GM12878 (cell line): ENCODE measurements around the gene CYSLTR2. TPM values are rescaled to one million over a fixed set of nuclear protein-coding genes. Genes with fewer than 3 reads are reported as not detected.

Experiments used
- ATAC-seq: fragments of 200-7000 bp; cut with Tn5 transposase; 3 replicates; pipeline ENCODE4 v1.9.1; 2020; ENCODE audit warnings: mild to moderate bottlenecking, moderate library complexity
- BruUV-seq: library from RNA; stranded (reverse); fragments of 400-500 nt; replicated peaks from 2 replicates; lab custom pipeline; 2021; lab: Mats Ljungman, UMichigan
- CTCF ChIA-PET: fragments of 300-600 bp; sonication (Branson Sonifier 250); formaldehyde crosslinking; extraction: SDS; loops from one replicate; lab custom pipeline; 2021; ENCODE audit warnings: inconsistent platforms; lab: Yijun Ruan, JAX
- POLR2A ChIA-PET: fragments of 350-600 bp; formaldehyde crosslinking; extraction: SDS; loops from one replicate; lab custom pipeline; 2021; ENCODE audit warnings: inconsistent platforms; lab: Charles Lee
- RAD21 ChIA-PET: fragments of 300-600 bp; sonication (Branson Sonifier 250); formaldehyde crosslinking; loops from one replicate; lab custom pipeline; 2023; ENCODE audit warnings: antibody characterized with exemption; ENCODE audit not compliant: unreplicated experiment; lab: Charles Lee
- SMC1A ChIA-PET: fragments of 300-600 bp; sonication (Branson Sonifier 250); formaldehyde crosslinking; loops from one replicate; lab custom pipeline; 2023; ENCODE audit not compliant: unreplicated experiment, uncharacterized antibody; lab: Charles Lee
- DNase-seq: peaks from one replicate; pipeline ENCODE4 v3.0.0-alpha.2; 2011; ENCODE audit warnings: low read depth, low spot score
- FAIRE-seq: peaks from 3 replicates; lab custom pipeline; 2011; peaks lifted over from hg19 to GRCh38; lab: Jason Lieb, UNC
- H2AFZ ChIP-seq: 2 replicates; pipeline ENCODE4 v1.6.0; 2011; ENCODE audit warnings: low read depth, low read length, control low read depth; ENCODE audit not compliant: control insufficient read depth
- H3K27ac ChIP-seq: 2 replicates; pipeline ENCODE4 v1.5.1; 2011; ENCODE audit warnings: control low read depth; ENCODE audit not compliant: control insufficient read depth, insufficient read depth
- H3K27me3 ChIP-seq, 2 experiments: replicated peaks in 1 of 2; 2 replicates each; pipeline versions ENCODE4 v1.6.0 to v1.6.1; 2011; ENCODE audit warnings: low read length in 1 of 2; ENCODE audit not compliant: control insufficient read depth in 2 of 2, insufficient read depth in 2 of 2
- H3K36me3 ChIP-seq, 2 experiments: 2 replicates each; pipeline ENCODE4 v1.5.1; 2011; ENCODE audit warnings: low read length in 1 of 2; ENCODE audit not compliant: control insufficient read depth in 2 of 2, insufficient read depth in 2 of 2
- H3K4me1 ChIP-seq: 2 replicates; pipeline ENCODE4 v1.6.1; 2011; ENCODE audit warnings: mild to moderate bottlenecking, low read length, moderate library complexity, mixed read lengths; ENCODE audit not compliant: control insufficient read depth, insufficient read depth
- H3K4me2 ChIP-seq: 2 replicates; pipeline ENCODE4 v1.6.0; 2011; ENCODE audit warnings: control low read depth; ENCODE audit not compliant: control insufficient read depth, insufficient read depth
- H3K4me3 ChIP-seq: fragments of 200-600 bp; sonication (generic); 2 replicates; pipeline ENCODE4 v1.5.1; 2016
- H3K79me2 ChIP-seq: 2 replicates; pipeline ENCODE4 v1.6.0; 2011; ENCODE audit warnings: low read length; ENCODE audit not compliant: control insufficient read depth, insufficient read depth
- H3K9ac ChIP-seq: 2 replicates; pipeline ENCODE4 v1.8.0; 2011; ENCODE audit warnings: low read length, control low read depth, mixed read lengths; ENCODE audit not compliant: control insufficient read depth, insufficient read depth
- H3K9me3 ChIP-seq: replicated peaks from 3 replicates; pipeline ENCODE4 v1.5.1; 2011; ENCODE audit warnings: mild to moderate bottlenecking, low read length; ENCODE audit not compliant: control insufficient read depth, insufficient read depth
- H4K20me1 ChIP-seq: 2 replicates; pipeline ENCODE4 v1.6.0; 2011; ENCODE audit not compliant: control insufficient read depth, insufficient read depth
- CHD1 ChIP-seq: IDR thresholded peaks from 2 replicates; pipeline ENCODE4 v1.6.1; 2012; ENCODE audit warnings: low read depth, low read length, improper control_type of control experiment
- NKRF ChIP-seq: fragments of 450-650 bp; conservative IDR thresholded peaks from 2 replicates; pipeline ENCODE4 v1.6.1; 2017; ENCODE audit warnings: mild to moderate bottlenecking, moderate library complexity
- RAD51 ChIP-seq: fragments of 450-650 bp; IDR thresholded peaks from 2 replicates; pipeline ENCODE4 v1.6.1; 2016; ENCODE audit warnings: moderate library complexity, mild to moderate bottlenecking, inconsistent platforms
- ZNF207 ChIP-seq: fragments of 450-650 bp; IDR thresholded peaks from 2 replicates; pipeline ENCODE4 v1.6.1; 2014; ENCODE audit warnings: antibody characterized with exemption, mild to moderate bottlenecking, borderline replicate concordance
- WGBS: methylation state at CpG from one replicate; pipeline ENCODE4 v1.1.6; 2016; ENCODE audit warnings: low lambda C conversion rate; ENCODE audit not compliant: insufficient replicate concordance, insufficient coverage; ENCODE audit errors: missing lambda C conversion rate; 5-methylcytosine and 5-hydroxymethylcytosine counted together
- in situ Hi-C: fragments of 300-500 bp; cut with MboI; formaldehyde crosslinking; loops from 9 replicates; pipeline ENCODE4 v1.14.3; 2018; ENCODE audit warnings: mixed read lengths
- intact Hi-C: fragments of 100-400 bp; cut with micrococcal nuclease; formaldehyde crosslinking; loops from one replicate; pipeline ENCODE4 v1.14.2; 2022; ENCODE audit not compliant: unreplicated experiment
- polyA plus RNA-seq, 11 experiments: library from polyadenylated mRNA; depleted of rRNA in 4 of 11; unstranded in 6 of 11; stranded (reverse) in 5 of 11; fragments of >200 nt; fragmentation: Nextera tagmentation in 4 of 11; fragmentation: Illumina TruSeq in 1 of 11; extraction: Ambion mirVana in 4 of 11; extraction: Trizol in 1 of 11; gene quantifications; 1 replicate in 1 of 11; 2 replicates in 10 of 11; pipeline versions ENCODE4 v1.2.1 to v1.2.3, GENCODE V29; 2011 to 2016; ENCODE audit warnings: inconsistent platforms in 2 of 11, missing spikeins in 2 of 11, low read depth in 1 of 11
- total RNA-seq, 4 experiments: library from RNA; depleted of rRNA in 3 of 4; stranded (reverse); fragments of >200 nt in 3 of 4; fragmentation: Illumina TruSeq in 1 of 4; extraction: Trizol in 1 of 4; gene quantifications; 2 replicates each; pipeline versions ENCODE4 v1.2.1 to v1.2.3, GENCODE V29; 2013 to 2021
- TF ChIP-seq, protein P1 (sequence below): fragments of 450-650 bp; IDR thresholded peaks from 2 replicates; pipeline ENCODE4 v1.6.1; 2017; ENCODE audit warnings: antibody characterized with exemption, mild to moderate bottlenecking, moderate library complexity

Gene CYSLTR2
- total and polyA plus RNA-seq, 10 of the 15 experiments (the other 5 are each of a cell fraction or from before 2014, with no cell fraction given): 0.02 to 0.08 (median 0.03) TPM; not detected in 5

DNA sequence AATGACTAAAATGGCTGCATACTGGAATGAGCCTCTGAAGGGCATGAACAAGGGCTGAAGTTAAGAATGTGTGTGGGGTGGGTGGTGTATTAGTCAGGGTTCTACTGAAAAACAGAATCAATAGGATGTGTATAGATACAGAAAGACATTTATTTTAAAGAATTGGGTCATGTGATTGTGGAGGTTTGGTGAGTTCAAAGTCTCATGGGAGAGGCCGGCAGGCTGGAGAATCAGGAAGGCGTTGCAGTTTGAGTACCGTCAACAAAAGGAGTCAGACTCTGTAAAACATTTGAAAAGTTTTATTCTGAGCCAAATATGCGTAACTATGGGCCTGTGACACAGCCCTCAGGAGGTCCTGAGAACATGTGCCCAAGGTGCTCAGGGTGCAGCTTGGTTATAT lies 24.5 kb upstream of the CYSLTR2 start (continued):
- TF ChIP-seq ZNF207: no peak

GRCh38 chr13:48630291-48630690 lies 23.4 kb upstream of the CYSLTR2 start:
- 23% methylated on average over 1 of the region's 1 CpG for WGBS
- DNase-seq (no peak), ATAC-seq (no peak)
- no peak overlapping the region for H3K4me2 ChIP-seq
- H3K9me3 ChIP-seq: no peaks in the 10 kb centered on the region
- H4K20me1 ChIP-seq: no peaks in the 10 kb centered on the region
- POLR2A ChIA-PET: no interaction called here
- intact Hi-C loops: no loop called here
- no peaks in the 10 kb centered on the region for H3K79me2 ChIP-seq
- no TSS peak for BruUV-seq
- SMC1A ChIA-PET: no interaction called here
- no peaks in the 10 kb centered on the region for H3K27me3 ChIP-seq
- TF ChIP-seq CHD1: no peak
- TF ChIP-seq, all 136 proteins: peak for 0
- FAIRE-seq: no peak
- in situ Hi-C loops: no loop called here
- ChIA-PET RAD21 (no interaction called here), CTCF (no interaction called here)
- Histone ChIP-seq H3K36me3 (no peaks in the 10 kb centered on the region), H3K27ac (no peak overlapping the region), H3K4me3 (no peak overlapping the region), H3K4me1 (no peaks in the 10 kb centered on the region), H3K9ac (no peak overlapping the region), H2AFZ (no peak overlapping the region)

GRCh38 chr13:48630773-48631172 lies 23.0 kb upstream of the CYSLTR2 start:
- H3K9ac ChIP-seq: no peak overlapping the region
- 37% methylated on average over 4 of the region's 4 CpGs for WGBS
- RAD21 ChIA-PET: no interaction called here
- TF ChIP-seq RAD51: no peak
- no peak for TF ChIP-seq NKRF
- TF ChIP-seq, protein P1, sequence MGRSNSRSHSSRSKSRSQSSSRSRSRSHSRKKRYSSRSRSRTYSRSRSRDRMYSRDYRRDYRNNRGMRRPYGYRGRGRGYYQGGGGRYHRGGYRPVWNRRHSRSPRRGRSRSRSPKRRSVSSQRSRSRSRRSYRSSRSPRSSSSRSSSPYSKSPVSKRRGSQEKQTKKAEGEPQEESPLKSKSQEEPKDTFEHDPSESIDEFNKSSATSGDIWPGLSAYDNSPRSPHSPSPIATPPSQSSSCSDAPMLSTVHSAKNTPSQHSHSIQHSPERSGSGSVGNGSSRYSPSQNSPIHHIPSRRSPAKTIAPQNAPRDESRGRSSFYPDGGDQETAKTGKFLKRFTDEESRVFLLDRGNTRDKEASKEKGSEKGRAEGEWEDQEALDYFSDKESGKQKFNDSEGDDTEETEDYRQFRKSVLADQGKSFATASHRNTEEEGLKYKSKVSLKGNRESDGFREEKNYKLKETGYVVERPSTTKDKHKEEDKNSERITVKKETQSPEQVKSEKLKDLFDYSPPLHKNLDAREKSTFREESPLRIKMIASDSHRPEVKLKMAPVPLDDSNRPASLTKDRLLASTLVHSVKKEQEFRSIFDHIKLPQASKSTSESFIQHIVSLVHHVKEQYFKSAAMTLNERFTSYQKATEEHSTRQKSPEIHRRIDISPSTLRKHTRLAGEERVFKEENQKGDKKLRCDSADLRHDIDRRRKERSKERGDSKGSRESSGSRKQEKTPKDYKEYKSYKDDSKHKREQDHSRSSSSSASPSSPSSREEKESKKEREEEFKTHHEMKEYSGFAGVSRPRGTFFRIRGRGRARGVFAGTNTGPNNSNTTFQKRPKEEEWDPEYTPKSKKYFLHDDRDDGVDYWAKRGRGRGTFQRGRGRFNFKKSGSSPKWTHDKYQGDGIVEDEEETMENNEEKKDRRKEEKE: no peak
- H4K20me1 ChIP-seq: no peaks in the 10 kb centered on the region
- H3K79me2 ChIP-seq: no peaks in the 10 kb centered on the region
- no peak overlapping the region for H3K4me2 ChIP-seq
- H2AFZ ChIP-seq: no peak overlapping the region
- H3K27ac ChIP-seq: no peak overlapping the region
- POLR2A ChIA-PET: no interaction called here
- H3K4me1 ChIP-seq: no peaks in the 10 kb centered on the region
- H3K4me3 ChIP-seq: no peak overlapping the region
- no peaks in the 10 kb centered on the region for H3K27me3 ChIP-seq
- intact Hi-C loops (no loop called here), in situ Hi-C loops (no loop called here)
- no TSS peak for BruUV-seq
- no peaks in the 10 kb centered on the region for H3K36me3 ChIP-seq
- no peaks in the 10 kb centered on the region for H3K9me3 ChIP-seq
- DNase-seq (no peak), FAIRE-seq (no peak), ATAC-seq (no peak)
- CTCF ChIA-PET: no interaction called here
- SMC1A ChIA-PET: no interaction called here
